ENCODE data around the gene ELAVL4.

ELAVL4 gene

GRCh38 chr1:50218344-50219120, 109.8 kb downstream of the ELAVL4 start:
- H3K36me3 Mint-ChIP-seq, result no peaks in the 10 kb centered on the region
- no peak for DNase-seq

DNA sequence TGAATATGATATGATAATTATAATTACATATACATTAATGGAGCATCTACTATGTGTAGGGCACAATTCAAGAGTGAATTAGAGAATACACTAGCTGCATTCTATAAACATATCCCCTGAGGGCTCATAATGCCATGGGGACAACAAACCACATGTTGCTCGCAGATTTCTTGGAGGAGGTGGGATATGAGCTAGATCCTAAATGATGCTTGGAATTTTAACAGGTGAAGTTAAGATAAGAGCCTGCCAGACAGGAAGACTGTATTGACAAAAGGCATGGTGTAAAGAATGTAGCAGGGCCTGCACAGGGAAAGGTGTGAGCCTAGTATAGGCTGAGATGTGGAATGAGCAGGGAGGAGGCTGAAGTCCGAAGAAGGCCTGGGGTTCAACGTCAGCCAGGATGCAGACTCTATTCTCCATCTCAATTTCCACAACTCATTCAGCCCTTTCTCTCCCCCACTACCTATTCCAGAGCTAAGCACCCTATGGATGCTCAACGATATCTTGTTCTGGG, 120.2 kb downstream of the ELAVL4 start:
- DNase-seq (no peak), ATAC-seq (replicated peaks) (no peak)
- Mint-ChIP-seq H3K4me3 (no peak overlapping the region), H3K27me3 (peaks cover 0 to 5% of the 10 kb centered on the region in 2 donors), H3K9me3 (peaks cover 11 to 19% of the 10 kb centered on the region in 2 donors), H3K36me3 (peaks cover 0 to 5% of the 10 kb centered on the region in 2 donors), H3K4me1 (no peaks in the 10 kb centered on the region), H3K27ac (no peak overlapping the region)

More at GRCh38 chr1:50218344-50219120, 109.8 kb downstream of the ELAVL4 start:
- Mint-ChIP-seq H3K27ac (no peak overlapping the region), H3K4me1 (no peaks in the 10 kb centered on the region), H3K9me3 (no peaks in the 10 kb centered on the region), H3K4me3 (no peak overlapping the region), H3K27me3 (no peaks in the 10 kb centered on the region)
- ATAC-seq (replicated peaks), result no peak

DNA sequence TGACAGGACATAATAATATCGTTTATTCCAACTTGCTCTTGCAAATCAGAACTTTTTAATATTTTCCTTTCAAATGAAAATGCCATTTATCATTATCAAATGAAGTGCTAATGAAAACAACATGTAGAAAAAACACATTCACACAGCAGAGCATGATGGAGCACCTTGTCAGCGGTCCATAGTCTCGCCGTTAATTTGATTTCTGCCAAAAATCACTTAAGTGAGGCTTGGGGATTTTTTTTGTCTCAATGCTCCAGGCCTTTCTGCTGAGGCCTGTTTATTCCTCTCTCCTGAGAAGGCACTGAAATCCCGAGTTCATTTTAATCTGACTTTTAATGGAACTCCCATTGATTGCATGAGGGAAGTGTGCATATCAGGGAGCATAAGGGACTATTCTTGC, 122.5 kb downstream of the ELAVL4 start:
- no peaks in the 10 kb centered on the region for H3K4me1 Mint-ChIP-seq
- peaks cover 15 to 19% of the 10 kb centered on the region in 2 donors for H3K9me3 Mint-ChIP-seq
- H3K4me3 Mint-ChIP-seq, result no peak overlapping the region
- peaks cover 2 to 6% of the 10 kb centered on the region in 2 donors for H3K36me3 Mint-ChIP-seq
- no peak for DNase-seq
- H3K27me3 Mint-ChIP-seq, result peaks cover 0 to 5% of the 10 kb centered on the region in 2 donors
- no peak overlapping the region for H3K27ac Mint-ChIP-seq
- ATAC-seq (replicated peaks), result no peak

DNA sequence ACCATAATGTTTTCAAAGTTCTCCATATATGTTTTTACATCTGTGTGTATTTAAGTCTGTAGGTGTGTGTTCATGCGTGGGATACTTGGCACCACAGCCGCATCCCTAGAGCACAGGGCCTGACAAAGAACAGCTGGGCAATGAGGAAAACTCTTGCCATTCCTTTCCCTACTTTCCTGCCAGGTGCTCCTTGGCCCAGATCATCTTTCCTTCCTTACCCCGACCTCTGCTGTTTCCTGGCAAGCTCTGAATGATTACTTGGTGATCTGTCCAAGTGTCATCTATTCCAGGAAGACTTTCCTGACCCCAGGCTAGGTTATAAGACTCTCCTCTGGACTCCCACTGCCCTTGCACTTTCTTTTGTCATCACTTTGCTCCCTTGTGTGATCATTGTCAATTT, 123.6 kb downstream of the ELAVL4 start:
- no peak for ATAC-seq (replicated peaks)
- no peak overlapping the region for H3K27ac Mint-ChIP-seq
- H3K9me3 Mint-ChIP-seq, result peaks cover 12 to 13% of the 10 kb centered on the region in 2 donors
- H3K36me3 Mint-ChIP-seq, result peaks cover 2 to 6% of the 10 kb centered on the region in 2 donors
- no peak for DNase-seq
- no peak overlapping the region for H3K4me3 Mint-ChIP-seq
- peaks cover 0 to 5% of the 10 kb centered on the region in 2 donors for H3K27me3 Mint-ChIP-seq
- no peaks in the 10 kb centered on the region for H3K4me1 Mint-ChIP-seq

DNA sequence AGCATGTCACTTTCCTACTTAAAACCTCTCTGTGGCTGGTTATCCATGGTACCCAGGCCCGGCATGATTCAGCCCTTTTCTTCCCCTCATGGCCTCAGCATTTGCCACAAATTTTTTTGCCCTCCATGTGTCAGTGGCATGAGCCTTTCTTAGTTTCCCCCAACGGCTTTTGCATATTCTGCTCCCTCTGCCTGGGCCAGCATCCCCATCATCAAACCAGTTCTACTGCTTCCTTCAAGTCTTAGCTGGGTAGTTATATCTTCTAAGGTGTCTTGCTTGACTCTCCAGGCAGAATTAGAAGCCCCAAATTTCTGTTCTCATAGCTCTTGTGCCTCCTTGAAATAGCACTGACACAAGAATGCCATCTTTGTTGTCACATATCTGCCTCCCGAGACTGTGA, 127.9 kb downstream of the ELAVL4 start:
- Mint-ChIP-seq H3K27ac (no peak overlapping the region), H3K4me1 (no peaks in the 10 kb centered on the region), H3K27me3 (peaks cover 0 to 5% of the 10 kb centered on the region in 2 donors), H3K9me3 (peaks cover 12 to 13% of the 10 kb centered on the region in 2 donors), H3K4me3 (no peak overlapping the region), H3K36me3 (peaks cover 2 to 6% of the 10 kb centered on the region in 2 donors)
- no peak for DNase-seq
- no peak for ATAC-seq (replicated peaks)

DNA sequence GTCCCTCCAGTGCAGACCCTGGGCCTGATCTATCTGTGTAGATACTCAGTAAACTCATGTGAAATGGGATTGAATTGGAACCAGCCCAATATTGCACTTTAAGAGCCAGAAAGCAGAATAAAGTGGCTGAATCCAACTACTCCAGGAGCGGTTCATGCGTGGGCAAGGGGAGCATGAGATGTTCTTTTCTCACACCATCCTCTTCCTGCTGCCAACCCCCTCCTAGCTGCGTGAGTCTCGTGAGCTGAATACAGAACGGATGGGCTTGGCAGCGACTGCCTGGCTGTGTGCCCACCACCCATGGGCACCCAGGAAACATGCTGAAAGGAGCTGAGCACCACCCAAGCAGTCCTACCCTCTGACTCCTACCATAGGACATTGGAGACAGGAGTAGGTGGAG, 128.3 kb downstream of the ELAVL4 start:
- H3K27me3 Mint-ChIP-seq, result peaks cover 0 to 5% of the 10 kb centered on the region in 2 donors
- no peaks in the 10 kb centered on the region for H3K4me1 Mint-ChIP-seq
- peaks cover 13 to 14% of the 10 kb centered on the region in 2 donors for H3K9me3 Mint-ChIP-seq
- no peak for DNase-seq
- H3K4me3 Mint-ChIP-seq, result no peak overlapping the region
- no peak overlapping the region for H3K27ac Mint-ChIP-seq
- H3K36me3 Mint-ChIP-seq, result peaks cover 2 to 6% of the 10 kb centered on the region in 2 donors
- ATAC-seq (replicated peaks), result no peak

- H3K36me3 Mint-ChIP-seq, result no peaks in the 10 kb centered on the region
- peaks cover 0 to 2% of the 10 kb centered on the region in 2 donors for H3K9me3 Mint-ChIP-seq
- ATAC-seq (replicated peaks) (no peak), DNase-seq (no peak)
- H3K4me1 Mint-ChIP-seq, result no peaks in the 10 kb centered on the region
- no peak overlapping the region for H3K4me3 Mint-ChIP-seq
- H3K27me3 Mint-ChIP-seq, result peaks cover 0 to 10% of the 10 kb centered on the region in 2 donors
- no peak overlapping the region for H3K27ac Mint-ChIP-seq
Measured at GRCh38 chr1:50243939-50244338, 135.2 kb downstream of the ELAVL4 start.

DNA sequence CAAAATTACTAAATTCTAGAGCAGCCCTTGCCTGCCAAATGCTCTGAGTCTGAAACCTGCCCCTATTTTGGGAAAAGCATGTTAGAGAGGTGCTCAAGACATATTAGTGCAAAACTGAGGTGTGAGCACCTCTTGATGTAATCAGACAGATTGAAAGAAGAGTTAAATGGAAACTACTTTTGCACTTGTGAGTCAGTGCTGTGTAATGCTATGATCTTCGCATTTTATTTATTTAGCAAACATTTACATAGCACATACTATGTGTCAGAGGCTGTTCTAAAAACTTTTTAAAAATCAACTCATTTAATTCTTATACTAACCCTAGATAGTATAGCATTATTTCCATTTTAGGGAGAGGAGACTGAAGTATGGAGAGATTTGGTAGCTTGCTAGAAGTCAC, 138.1 kb downstream of the ELAVL4 start:
- H3K36me3 Mint-ChIP-seq, result no peaks in the 10 kb centered on the region
- H3K4me3 Mint-ChIP-seq, result no peak overlapping the region
- H3K27ac Mint-ChIP-seq, result no peak overlapping the region
- ATAC-seq (replicated peaks) (no peak), DNase-seq (no peak)
- peaks cover 4 to 10% of the 10 kb centered on the region in 2 donors for H3K27me3 Mint-ChIP-seq
- peaks cover 6 to 10% of the 10 kb centered on the region in 2 donors for H3K4me1 Mint-ChIP-seq
- no peaks in the 10 kb centered on the region for H3K9me3 Mint-ChIP-seq

GRCh38 chr1:50251702-50252101, 143.0 kb downstream of the ELAVL4 start:
- ATAC-seq (replicated peaks), result peak; percentile 84 to 93
- peak; percentile 2 for DNase-seq
- Mint-ChIP-seq H3K36me3 (no peaks in the 10 kb centered on the region), H3K27ac (peak overlapping the region; percentile 89), H3K4me3 (peak overlapping the region; percentile 71 to 78), H3K27me3 (peaks cover 4 to 9% of the 10 kb centered on the region in 2 donors), H3K4me1 (peaks cover 8 to 16% of the 10 kb centered on the region in 2 donors), H3K9me3 (no peaks in the 10 kb centered on the region)

DNA sequence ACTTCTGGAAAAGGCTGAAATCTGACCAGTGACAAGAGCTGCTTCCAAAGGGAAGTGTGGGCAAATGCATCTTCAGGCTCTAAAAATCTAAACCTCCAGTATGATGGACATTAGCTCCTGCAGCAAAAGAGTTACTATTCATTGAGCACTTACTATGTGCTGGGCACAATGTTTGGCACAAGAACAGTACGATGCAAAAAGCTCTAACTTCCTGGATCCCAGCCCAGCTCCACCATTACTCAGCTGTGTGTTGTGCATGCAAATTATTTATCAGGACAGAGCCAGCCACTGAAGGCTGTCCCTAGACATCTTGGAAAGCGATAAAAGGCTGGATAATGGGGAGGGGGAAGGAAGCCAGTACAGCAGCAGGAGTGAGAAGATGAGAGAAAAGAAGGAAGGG, 143.5 kb downstream of the ELAVL4 start:
- no peak overlapping the region for H3K27ac Mint-ChIP-seq
- no peak for DNase-seq
- H3K4me1 Mint-ChIP-seq, result peaks cover 8 to 16% of the 10 kb centered on the region in 2 donors
- peaks cover 4 to 9% of the 10 kb centered on the region in 2 donors for H3K27me3 Mint-ChIP-seq
- no peak for ATAC-seq (replicated peaks)
- H3K9me3 Mint-ChIP-seq, result no peaks in the 10 kb centered on the region
- no peak overlapping the region for H3K4me3 Mint-ChIP-seq
- H3K36me3 Mint-ChIP-seq, result no peaks in the 10 kb centered on the region
